GM12891 (cell line): Measurements from ENCODE around the gene BABAM2.

ENCODE experiments used
- PAX5 ChIP-seq: IDR thresholded peaks from 2 replicates; pipeline ENCODE4 v1.6.1; 2011; ENCODE audit warnings: low read length, moderate library complexity, mild to moderate bottlenecking; ENCODE audit not compliant: insufficient read depth, severe bottlenecking
- POLR2A ChIP-seq: IDR thresholded peaks from 2 replicates; pipeline ENCODE4 v1.6.1; 2011; ENCODE audit warnings: low read depth, low read length, control low read depth
- POLR2AphosphoS5 ChIP-seq: IDR thresholded peaks from 2 replicates; pipeline ENCODE4 v1.6.1; 2011; ENCODE audit warnings: low read depth, low read length, control low read depth
- POU2F2 ChIP-seq: IDR thresholded peaks from 2 replicates; pipeline ENCODE4 v1.6.1; 2011; ENCODE audit warnings: low read depth, mild to moderate bottlenecking, control low read depth, low read length, moderate library complexity
- SPI1 ChIP-seq: IDR thresholded peaks from 2 replicates; pipeline ENCODE4 v1.6.1; 2011; ENCODE audit warnings: low read depth, low read length, control low read depth
- TAF1 ChIP-seq: IDR thresholded peaks from 2 replicates; pipeline ENCODE4 v1.6.1; 2011; ENCODE audit warnings: low read depth, low read length, control low read depth

GRCh38 chr2:27885234-27885633 lies 5.3 kb upstream of the BABAM2 start:
- no peak for TF ChIP-seq POLR2A
- TF ChIP-seq POLR2AphosphoS5, result no peak
- TF ChIP-seq TAF1, result no peak
- TF ChIP-seq POU2F2, result no peak
- TF ChIP-seq SPI1, result no peak
- no peak for TF ChIP-seq PAX5
